ENCODE results near the gene SNRNP200.

SNRNP200 gene

GRCh38 chr2:96305091-96305978 lies at the start of gene SNRNP200:
Gene SNRNP200 (minus strand): TSS chr2:96305546. CDS start chr2:96305437, 109 bp downstream.
- H3K27ac Mint-ChIP-seq, result peak within 1 kb of the TSS; percentile 96
- H3K27me3 Mint-ChIP-seq, result no peaks in the 10 kb centered on the region
- H3K4me3 Mint-ChIP-seq, result peak within 1 kb of the TSS; percentile 94
- intact Hi-C loops (cut with micrococcal nuclease), result loop anchor here (2.0 to 5.0 kb wide), 3 partner anchors 15 to 203 kb away; no protein-coding TSS in a partner anchor
- H3K9me3 Mint-ChIP-seq, result no peaks in the 10 kb centered on the region
- peaks cover 98% of the 10 kb centered on the region for H3K36me3 Mint-ChIP-seq (ENCODE audit: low read depth)
- peaks cover 75% of the 10 kb centered on the region for H3K4me1 Mint-ChIP-seq (ENCODE audit: low read depth)

- H3K4me1 Mint-ChIP-seq (ENCODE audit: low read depth), result peaks cover 69% of the 10 kb centered on the region
- intact Hi-C loops (cut with micrococcal nuclease), result no loop called here
- no peaks in the 10 kb centered on the region for H3K27me3 Mint-ChIP-seq
- H3K36me3 Mint-ChIP-seq (ENCODE audit: low read depth), result peaks cover 86% of the 10 kb centered on the region
- no peaks in the 10 kb centered on the region for H3K9me3 Mint-ChIP-seq
- peak overlapping the region; percentile 87 for H3K27ac Mint-ChIP-seq
- no peak overlapping the region for H3K4me3 Mint-ChIP-seq
These were observed 49.1 kb upstream of the SNRNP200 start for GRCh38 chr2:96354492-96354891.

DNA sequence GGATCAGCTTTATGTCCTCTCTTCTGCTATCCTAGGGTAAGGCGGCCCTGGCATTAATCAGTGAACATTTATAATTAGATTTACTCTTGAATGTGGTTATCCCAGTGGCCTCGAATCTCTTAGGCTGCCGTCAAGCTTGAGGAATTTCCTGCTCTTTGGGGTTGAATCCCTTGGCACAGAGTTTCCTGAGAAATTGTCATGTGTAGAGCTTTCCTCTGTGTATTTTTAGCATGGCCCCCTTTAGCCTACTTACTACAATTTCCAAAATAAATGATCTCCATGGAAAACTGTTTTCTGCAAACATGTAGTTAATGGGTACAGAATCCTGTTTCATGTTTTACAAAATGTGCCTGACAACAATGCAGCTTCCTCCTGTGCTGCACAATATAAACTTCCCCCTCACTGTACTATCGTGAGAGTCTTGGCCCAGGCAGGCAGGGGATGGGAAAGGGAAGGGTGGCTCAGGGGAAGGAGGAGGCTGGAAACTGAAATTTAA lies 48.3 kb upstream of the SNRNP200 start:
- intact Hi-C loops (cut with micrococcal nuclease), result no loop called here
- no peaks in the 10 kb centered on the region for H3K9me3 Mint-ChIP-seq
- peak overlapping the region; percentile 87 for H3K27ac Mint-ChIP-seq

DNA sequence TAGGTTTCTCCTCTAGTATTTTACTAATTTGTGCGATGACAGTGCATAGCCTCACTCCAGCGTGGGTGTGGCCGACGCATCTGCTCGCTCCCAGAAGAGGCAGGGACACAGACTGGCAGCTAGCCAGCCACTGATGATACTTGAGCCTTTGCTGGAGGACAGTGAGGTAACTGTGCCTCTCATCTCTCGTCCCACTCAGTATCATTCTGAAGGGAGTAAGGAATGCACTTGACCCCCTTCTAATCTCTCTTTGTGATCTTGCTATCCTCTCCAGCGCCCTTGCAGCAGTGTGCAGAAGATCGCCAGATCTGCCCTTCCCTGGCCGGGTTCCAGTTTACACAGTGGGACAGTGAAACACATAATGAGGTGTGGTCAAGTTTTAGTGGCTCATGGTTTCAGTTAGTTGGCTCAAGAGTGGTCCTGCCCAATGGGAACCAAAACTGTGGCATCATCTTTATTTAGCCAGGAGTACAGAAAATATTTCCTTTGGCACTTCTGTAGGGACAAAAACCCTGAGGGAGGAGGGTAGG lies 47.8 kb upstream of the SNRNP200 start:
- H3K27ac Mint-ChIP-seq, result peak overlapping the region; percentile 87

More for the DNA sequence above, 48.3 kb upstream of the SNRNP200 start:
- Mint-ChIP-seq H3K4me1 (ENCODE audit: low read depth) (peaks cover 61% of the 10 kb centered on the region), H3K36me3 (ENCODE audit: low read depth) (peaks cover 87% of the 10 kb centered on the region), H3K27me3 (no peaks in the 10 kb centered on the region), H3K4me3 (peak overlapping the region; percentile 20)

GRCh38 chr2:96347395-96347794 lies 42.0 kb upstream of the SNRNP200 start:
- Mint-ChIP-seq H3K4me3 (peak overlapping the region; percentile 58), H3K4me1 (ENCODE audit: low read depth) (peaks cover 65% of the 10 kb centered on the region), H3K27ac (peak overlapping the region; percentile 98), H3K9me3 (no peaks in the 10 kb centered on the region), H3K36me3 (ENCODE audit: low read depth) (peaks cover 81% of the 10 kb centered on the region), H3K27me3 (no peaks in the 10 kb centered on the region)
- intact Hi-C loops (cut with micrococcal nuclease), result no loop called here

More for the DNA sequence above, 47.8 kb upstream of the SNRNP200 start:
- no peaks in the 10 kb centered on the region for H3K9me3 Mint-ChIP-seq
- H3K36me3 Mint-ChIP-seq (ENCODE audit: low read depth), result peaks cover 89% of the 10 kb centered on the region
- no peaks in the 10 kb centered on the region for H3K27me3 Mint-ChIP-seq
- peaks cover 61% of the 10 kb centered on the region for H3K4me1 Mint-ChIP-seq (ENCODE audit: low read depth)
- intact Hi-C loops (cut with micrococcal nuclease), result no loop called here
- peak overlapping the region; percentile 68 for H3K4me3 Mint-ChIP-seq

GRCh38 chr2:96345868-96346462 lies 40.6 kb upstream of the SNRNP200 start:
- H3K36me3 Mint-ChIP-seq (ENCODE audit: low read depth), result peaks cover 81% of the 10 kb centered on the region
- H3K9me3 Mint-ChIP-seq, result no peaks in the 10 kb centered on the region
- H3K4me1 Mint-ChIP-seq (ENCODE audit: low read depth), result peaks cover 68% of the 10 kb centered on the region
- no peaks in the 10 kb centered on the region for H3K27me3 Mint-ChIP-seq
- peak overlapping the region; percentile 58 for H3K4me3 Mint-ChIP-seq
- peak overlapping the region; percentile 98 for H3K27ac Mint-ChIP-seq
- intact Hi-C loops (cut with micrococcal nuclease), result no loop called here

DNA sequence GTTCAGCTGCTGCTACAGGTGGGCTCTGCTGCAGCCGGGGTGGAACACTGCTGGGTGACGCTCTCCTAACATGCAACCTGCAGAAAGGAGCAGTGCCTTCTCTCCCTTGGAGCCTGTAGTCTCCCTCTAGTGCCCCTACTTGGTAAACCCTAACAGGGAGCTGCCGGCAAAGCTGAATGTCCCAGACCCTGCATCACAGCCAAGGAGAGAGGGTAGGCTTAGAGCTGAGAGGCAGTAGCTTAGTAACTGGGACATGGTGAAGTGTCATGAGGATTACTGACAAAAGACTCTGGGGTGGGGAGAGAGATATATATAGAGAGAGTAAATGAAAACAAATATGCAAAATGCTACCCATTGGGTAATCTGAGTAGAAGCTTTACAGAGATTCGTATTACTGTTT lies 40.1 kb upstream of the SNRNP200 start:
- Mint-ChIP-seq H3K4me1 (ENCODE audit: low read depth) (peaks cover 67% of the 10 kb centered on the region), H3K36me3 (ENCODE audit: low read depth) (peaks cover 76% of the 10 kb centered on the region)

DNA sequence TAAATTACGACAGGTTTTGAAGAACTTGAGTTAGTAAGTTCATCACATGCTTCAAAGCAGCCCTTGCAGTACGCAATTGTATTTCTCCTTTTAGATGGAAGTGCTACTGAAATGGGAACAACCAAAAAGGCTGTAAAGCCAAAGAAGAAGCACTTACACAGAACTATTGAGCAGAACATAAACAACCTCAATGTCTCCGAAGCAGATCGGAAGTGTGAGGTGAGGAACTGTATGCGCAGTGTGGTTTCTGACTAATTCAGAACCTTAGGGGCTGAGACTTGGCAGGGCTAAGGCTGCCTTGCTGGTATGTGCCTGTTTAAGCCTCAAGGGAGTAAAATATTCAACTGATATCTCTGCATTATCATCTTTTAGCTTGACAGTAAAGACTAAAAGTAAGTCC lies 38.7 kb upstream of the SNRNP200 start:
- H3K36me3 Mint-ChIP-seq (ENCODE audit: low read depth), result peaks cover 62% of the 10 kb centered on the region
- peaks cover 76% of the 10 kb centered on the region for H3K4me1 Mint-ChIP-seq (ENCODE audit: low read depth)
- H3K27ac Mint-ChIP-seq, result peak overlapping the region; percentile 98
- H3K27me3 Mint-ChIP-seq, result no peaks in the 10 kb centered on the region
- intact Hi-C loops (cut with micrococcal nuclease), result loop anchor here (5.0 kb wide), 1 partner anchor 37 kb away; the partner anchor contains the start of gene SNRNP200
- no peaks in the 10 kb centered on the region for H3K9me3 Mint-ChIP-seq
- no peak overlapping the region for H3K4me3 Mint-ChIP-seq

More for the DNA sequence above, 40.1 kb upstream of the SNRNP200 start:
- Mint-ChIP-seq H3K27me3 (no peaks in the 10 kb centered on the region), H3K9me3 (no peaks in the 10 kb centered on the region), H3K4me3 (peak overlapping the region; percentile 58), H3K27ac (peak overlapping the region; percentile 98)
- intact Hi-C loops (cut with micrococcal nuclease), result no loop called here

DNA sequence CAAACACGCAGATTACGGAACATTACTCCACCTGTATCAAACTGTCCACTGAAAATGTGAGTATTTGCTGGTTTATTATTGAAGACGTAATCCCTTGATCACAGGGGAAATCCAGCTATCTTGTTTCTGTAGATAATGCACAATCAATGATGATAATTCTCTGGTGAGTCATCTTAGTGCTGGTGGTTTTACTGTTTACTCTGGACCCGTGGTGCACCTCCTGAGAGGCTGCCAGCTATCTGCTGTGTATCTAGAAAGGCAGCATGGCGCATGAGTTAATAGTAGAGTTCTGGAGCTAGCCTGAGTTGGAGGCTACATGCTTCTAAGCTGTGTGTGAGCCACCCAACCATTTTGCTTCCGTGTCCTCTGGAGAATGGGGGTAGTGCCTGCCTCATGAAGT lies 36.7 kb upstream of the SNRNP200 start:
- H3K36me3 Mint-ChIP-seq (ENCODE audit: low read depth), result peaks cover 42% of the 10 kb centered on the region
- H3K4me3 Mint-ChIP-seq, result no peak overlapping the region
- no peaks in the 10 kb centered on the region for H3K27me3 Mint-ChIP-seq
- no peaks in the 10 kb centered on the region for H3K9me3 Mint-ChIP-seq
- peaks cover 88% of the 10 kb centered on the region for H3K4me1 Mint-ChIP-seq (ENCODE audit: low read depth)
- H3K27ac Mint-ChIP-seq, result peak overlapping the region; percentile 98
- intact Hi-C loops (cut with micrococcal nuclease), result loop anchor here (5.0 kb wide), 1 partner anchor 35 kb away; the partner anchor contains the start of gene SNRNP200

DNA sequence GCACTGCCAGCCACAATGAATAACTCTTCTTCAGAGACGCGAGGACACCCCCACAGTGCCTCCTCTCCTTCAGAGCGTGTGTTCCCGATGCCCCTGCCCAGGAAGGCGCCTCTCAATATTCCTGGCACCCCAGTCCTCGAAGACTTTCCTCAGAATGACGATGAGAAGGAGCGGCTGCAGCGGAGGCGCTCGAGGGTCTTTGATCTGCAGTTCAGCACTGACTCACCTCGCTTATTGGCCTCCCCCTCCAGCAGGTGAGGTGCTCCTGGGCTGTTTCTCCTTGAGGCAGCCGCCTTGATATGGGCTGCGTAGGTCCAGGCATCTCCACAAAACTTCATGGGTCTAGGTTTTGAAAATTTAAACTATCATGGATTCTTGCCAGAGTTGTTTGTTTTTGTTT lies 36.3 kb upstream of the SNRNP200 start:
- Mint-ChIP-seq H3K36me3 (ENCODE audit: low read depth) (peaks cover 38% of the 10 kb centered on the region), H3K4me3 (no peak overlapping the region), H3K4me1 (ENCODE audit: low read depth) (peaks cover 88% of the 10 kb centered on the region), H3K27ac (peak overlapping the region; percentile 98), H3K9me3 (no peaks in the 10 kb centered on the region), H3K27me3 (no peaks in the 10 kb centered on the region)
- intact Hi-C loops (cut with micrococcal nuclease), result loop anchor here (5.0 kb wide), 1 partner anchor 34 kb away; the partner anchor contains the start of gene SNRNP200

DNA sequence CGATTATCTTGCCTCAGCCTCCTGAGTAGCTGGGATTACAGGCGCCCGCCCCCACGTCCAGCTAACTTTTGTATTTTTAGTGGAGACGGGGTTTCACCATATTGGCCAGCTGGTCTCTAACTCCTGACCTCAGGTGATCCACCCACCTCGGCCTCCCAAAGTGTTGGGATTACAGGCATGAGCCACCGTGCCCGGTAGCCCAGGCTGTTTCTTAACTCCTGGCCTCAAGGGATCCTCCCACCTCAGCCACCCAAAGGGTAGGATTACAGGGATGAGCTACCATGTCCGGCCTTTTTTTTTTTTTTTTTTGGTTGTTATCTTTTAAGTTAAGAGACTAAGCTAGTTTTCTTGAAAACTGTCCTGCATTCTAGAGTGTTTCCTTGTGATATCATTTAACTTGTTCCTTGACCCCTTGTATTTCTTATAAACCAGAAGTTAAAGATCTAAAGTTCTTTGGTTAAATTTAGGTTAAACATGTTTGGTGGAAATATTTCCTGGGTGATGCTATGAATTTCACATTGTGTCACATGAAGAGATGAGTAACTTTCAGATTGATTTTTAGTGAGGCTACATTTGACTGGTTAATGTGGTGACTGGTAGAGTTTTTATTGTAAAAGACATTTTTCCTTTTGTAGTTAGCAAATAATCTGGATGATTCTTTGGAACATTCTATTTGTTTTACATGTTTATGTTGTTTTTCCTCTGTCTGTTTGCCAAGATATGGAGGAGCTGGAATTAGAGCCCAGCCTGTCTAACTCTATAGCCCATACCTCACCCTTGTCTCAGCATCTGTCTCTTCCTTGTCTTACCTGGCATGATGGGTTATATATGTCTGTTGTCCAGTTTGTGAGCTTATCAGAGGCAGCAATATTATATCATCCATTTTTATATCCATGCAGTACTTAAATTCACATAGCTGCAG lies 35.4 kb upstream of the SNRNP200 start:
- H3K27ac Mint-ChIP-seq, result peak overlapping the region; percentile 98
- peaks cover 87% of the 10 kb centered on the region for H3K4me1 Mint-ChIP-seq (ENCODE audit: low read depth)
- H3K4me3 Mint-ChIP-seq, result no peak overlapping the region
- H3K36me3 Mint-ChIP-seq (ENCODE audit: low read depth), result peaks cover 29% of the 10 kb centered on the region
- H3K9me3 Mint-ChIP-seq, result no peaks in the 10 kb centered on the region
- intact Hi-C loops (cut with micrococcal nuclease), result loop anchor here (5.0 kb wide), 1 partner anchor 33 kb away; the partner anchor contains the start of gene SNRNP200
- no peaks in the 10 kb centered on the region for H3K27me3 Mint-ChIP-seq

DNA sequence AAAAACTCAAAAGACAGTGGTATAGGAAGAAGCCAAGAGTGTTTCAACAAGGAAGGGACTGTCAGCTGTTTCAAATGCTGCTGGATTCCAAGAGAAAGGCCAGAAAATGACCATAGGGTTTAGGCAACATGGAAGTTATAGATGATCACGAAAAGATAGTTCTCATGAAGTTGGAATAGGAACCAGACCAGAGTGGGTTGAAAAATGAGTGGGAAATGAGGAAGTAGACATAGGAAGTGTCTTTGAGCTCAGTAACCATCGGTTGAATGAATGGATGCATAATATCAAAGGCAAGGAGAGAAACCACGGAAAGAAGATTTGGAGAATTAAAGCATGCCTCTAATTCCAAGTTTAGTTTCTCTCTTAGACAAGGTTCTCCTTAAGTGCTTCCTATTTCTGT lies 31.5 kb upstream of the SNRNP200 start:
- Mint-ChIP-seq H3K4me3 (peak overlapping the region; percentile 83), H3K4me1 (ENCODE audit: low read depth) (peaks cover 90% of the 10 kb centered on the region), H3K27me3 (no peaks in the 10 kb centered on the region), H3K27ac (peak overlapping the region; percentile 98), H3K36me3 (ENCODE audit: low read depth) (peaks cover 17% of the 10 kb centered on the region), H3K9me3 (no peaks in the 10 kb centered on the region)
- intact Hi-C loops (cut with micrococcal nuclease), result loop anchor here (2.0 to 10.0 kb wide), 2 partner anchors 16 to 58 kb away; no protein-coding TSS in a partner anchor
